GM19193 (cell line): ENCODE measurements around the gene HTR4.

Source experiments
- POLR2A ChIP-seq: IDR thresholded peaks from 4 replicates; pipeline ENCODE4 v1.6.1; 2011; ENCODE audit not compliant: insufficient read depth, insufficient read length; ENCODE audit errors: extremely low read depth

Gene HTR4

GRCh38 chr5:148539851-148540250 lies 114.5 kb downstream of the HTR4 start:
- TF ChIP-seq POLR2A, result no peak

GRCh38 chr5:148535190-148535589 lies 119.1 kb downstream of the HTR4 start:
- TF ChIP-seq POLR2A, result no peak

GRCh38 chr5:148532969-148533670 lies 121.2 kb downstream of the HTR4 start:
- no peak for TF ChIP-seq POLR2A

- no peak for TF ChIP-seq POLR2A
Measured at GRCh38 chr5:148524721-148525120, 129.6 kb downstream of the HTR4 start.

GRCh38 chr5:148523139-148523538 lies 131.2 kb downstream of the HTR4 start:
- TF ChIP-seq POLR2A, result no peak

GRCh38 chr5:148515460-148515859 lies 138.9 kb downstream of the HTR4 start:
- no peak for TF ChIP-seq POLR2A

- no peak for TF ChIP-seq POLR2A
Measured at GRCh38 chr5:148514344-148514743, 140.0 kb downstream of the HTR4 start.

- no peak for TF ChIP-seq POLR2A
Measured at GRCh38 chr5:148512498-148512897, 141.8 kb downstream of the HTR4 start.

GRCh38 chr5:148511810-148512347 lies 142.4 kb downstream of the HTR4 start:
- TF ChIP-seq POLR2A, result no peak

GRCh38 chr5:148509893-148510292 lies 144.4 kb downstream of the HTR4 start:
- TF ChIP-seq POLR2A, result no peak

- TF ChIP-seq POLR2A, result no peak
Measured at GRCh38 chr5:148507648-148508047, 146.7 kb downstream of the HTR4 start.

GRCh38 chr5:148499452-148499851 lies 154.9 kb downstream of the HTR4 start:
- TF ChIP-seq POLR2A, result no peak

GRCh38 chr5:148497757-148498156 lies 156.6 kb downstream of the HTR4 start:
- no peak for TF ChIP-seq POLR2A

GRCh38 chr5:148492351-148492750 lies 162.0 kb downstream of the HTR4 start:
- no peak for TF ChIP-seq POLR2A

- TF ChIP-seq POLR2A, result no peak
Measured at GRCh38 chr5:148491793-148492184, 162.5 kb downstream of the HTR4 start.

- no peak for TF ChIP-seq POLR2A
Measured at GRCh38 chr5:148491015-148491792, 163.1 kb downstream of the HTR4 start.

- no peak for TF ChIP-seq POLR2A
Measured at GRCh38 chr5:148488757-148489156, 165.6 kb downstream of the HTR4 start.

GRCh38 chr5:148486456-148486855 lies 167.9 kb downstream of the HTR4 start:
- TF ChIP-seq POLR2A, result no peak
